Pancreas (tissue), 10 donors: ENCODE results near the gene FAXDC2. TPM values are rescaled to one million over a fixed set of nuclear protein-coding genes. Genes with fewer than 3 reads are reported as not detected.

Source experiments
- ATAC-seq, 4 donors: fragments of 200-7000 bp; cut with Tn5 transposase; one replicate each; pipeline versions ENCODE4 v1.8.0 to v1.9.1; 2020; ENCODE audit warnings: mild to moderate bottlenecking in 4 of 4, moderate library complexity in 4 of 4
- DNase-seq, 6 donors: peaks; one replicate each; pipeline ENCODE4 v3.0.0-alpha.2; 2020
- FAIRE-seq: peaks from 2 replicates; lab custom pipeline; 2012; peaks lifted over from hg19 to GRCh38; lab: Jason Lieb, UNC
- H3K27ac ChIP-seq, 4 donors: fragments of 200-600 bp; sonication (generic); 1 replicate in 3 of 4; 2 replicates in 1 of 4; pipeline versions ENCODE4 v1.5.0 to v1.8.0; 2020
- H3K27me3 ChIP-seq, 4 donors: fragments of 200-600 bp; one replicate each; pipeline ENCODE4 v1.8.0; 2021
- H3K36me3 ChIP-seq, 3 donors: fragments of 200-600 bp; sonication (generic) in 1 of 3; one replicate each; pipeline versions ENCODE4 v1.5.0 to v1.8.0; 2020 to 2021
- H3K4me1 ChIP-seq, 3 donors: fragments of 200-600 bp; one replicate each; pipeline ENCODE4 v1.8.0; 2021
- H3K4me3 ChIP-seq, 4 donors: fragments of 200-600 bp; sonication (generic) in 2 of 4; one replicate each; pipeline versions ENCODE4 v1.5.0 to v1.8.0; 2020 to 2021
- H3K9me3 ChIP-seq, 4 donors: fragments of 200-600 bp; one replicate each; pipeline ENCODE4 v1.8.0; 2021
- WGBS, 2 donors: extraction: QIAGEN DNeasy Blood & Tissue Kit; methylation state at CpG; one replicate each; pipeline ENCODE4 v1.1.7; 2013; 5-methylcytosine and 5-hydroxymethylcytosine counted together
- intact Hi-C, 3 donors: fragments of 100-400 bp; cut with DNase I; formaldehyde crosslinking; loops; one replicate each; pipeline versions ENCODE4 v1.11.1 to v1.14.2; 2022
- polyA plus RNA-seq, 2 donors: library from polyadenylated mRNA; stranded (reverse); fragments of 200-250 nt; gene quantifications; one replicate each; pipeline ENCODE4 v1.2.3, GENCODE V29; 2013
- total RNA-seq, 6 donors: library from RNA; stranded (reverse); fragmentation: NEBNext Ultra II Directional in 4 of 6; extraction: Animal tissue kit (Norgen Biotek cat#: 25700) in 4 of 6; gene quantifications; one replicate each; pipeline versions ENCODE4 v1.2.1 to v1.2.4, GENCODE V29; 2021 to 2023
- TF ChIP-seq, protein P1 (sequence below), 4 donors: fragments of 200-600 bp; sonication (generic) in 3 of 4; IDR thresholded peaks; one replicate each; pipeline versions ENCODE4 v1.5.0 to v1.8.0; 2021; ENCODE audit warnings: antibody characterized with exemption in 4 of 4
- donor health status: healthy with polysubstance abuse.
- donor health status: DM: no; HTN: no; CAD: no; lungs with moderate emphysema.
- donor health status: DM: no; HTN: no; CAD: no.
- donor health status: control.
- donor health status: control.
- donor health status: Bipolar disorder and iron deficiency.
- donor health status: DM: yes; HTN: yes; CAD: no.
- donor health status: DM: no; HTN: no; CAD: no.
- donor health status: DM: no; HTN: no; CAD: no.
- donor health status: DM: yes; HTN: yes; CAD: no.

The FAXDC2 gene
- total and polyA plus RNA-seq, 8 donors = 2.0 to 11.8 (median 4.7) TPM

DNA sequence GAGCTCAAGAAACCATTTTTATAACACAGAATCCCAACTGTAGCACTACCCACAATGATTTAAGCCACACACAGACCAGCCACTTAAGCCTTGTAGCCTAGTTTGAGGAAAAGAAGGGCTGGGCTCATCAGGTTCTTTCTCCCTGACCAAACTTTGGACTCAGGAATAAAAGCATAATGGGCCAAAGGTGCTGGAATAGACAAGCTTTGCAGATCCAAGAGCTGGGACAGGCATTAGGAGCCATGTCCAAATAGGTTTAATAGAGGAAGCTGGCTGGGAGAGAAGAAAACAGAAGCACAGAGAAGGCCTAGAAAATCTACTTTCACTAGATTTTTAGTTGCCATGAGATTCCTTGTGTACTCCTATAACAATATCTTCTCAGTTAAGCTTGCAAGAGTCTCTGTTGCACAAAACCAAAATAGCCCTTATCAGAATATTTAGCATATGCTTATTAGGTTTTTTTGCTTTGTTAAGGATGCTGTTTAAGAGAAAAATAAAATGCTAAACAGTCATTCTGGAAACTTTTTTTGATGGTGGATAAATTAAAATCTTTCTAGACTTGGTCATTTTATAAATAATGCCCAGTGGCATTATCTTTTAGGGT, 46.3 kb upstream of the FAXDC2 start:
- ATAC-seq = no peak
- no peak overlapping the region for H3K4me3 ChIP-seq
- H3K4me1 ChIP-seq = no peaks in the 10 kb centered on the region
- no peaks in the 10 kb centered on the region for H3K9me3 ChIP-seq
- H3K27ac ChIP-seq = no peak overlapping the region
- intact Hi-C loops = no loop called here
- no peak for FAIRE-seq
- H3K27me3 ChIP-seq = no peaks in the 10 kb centered on the region
- TF ChIP-seq, protein P1, sequence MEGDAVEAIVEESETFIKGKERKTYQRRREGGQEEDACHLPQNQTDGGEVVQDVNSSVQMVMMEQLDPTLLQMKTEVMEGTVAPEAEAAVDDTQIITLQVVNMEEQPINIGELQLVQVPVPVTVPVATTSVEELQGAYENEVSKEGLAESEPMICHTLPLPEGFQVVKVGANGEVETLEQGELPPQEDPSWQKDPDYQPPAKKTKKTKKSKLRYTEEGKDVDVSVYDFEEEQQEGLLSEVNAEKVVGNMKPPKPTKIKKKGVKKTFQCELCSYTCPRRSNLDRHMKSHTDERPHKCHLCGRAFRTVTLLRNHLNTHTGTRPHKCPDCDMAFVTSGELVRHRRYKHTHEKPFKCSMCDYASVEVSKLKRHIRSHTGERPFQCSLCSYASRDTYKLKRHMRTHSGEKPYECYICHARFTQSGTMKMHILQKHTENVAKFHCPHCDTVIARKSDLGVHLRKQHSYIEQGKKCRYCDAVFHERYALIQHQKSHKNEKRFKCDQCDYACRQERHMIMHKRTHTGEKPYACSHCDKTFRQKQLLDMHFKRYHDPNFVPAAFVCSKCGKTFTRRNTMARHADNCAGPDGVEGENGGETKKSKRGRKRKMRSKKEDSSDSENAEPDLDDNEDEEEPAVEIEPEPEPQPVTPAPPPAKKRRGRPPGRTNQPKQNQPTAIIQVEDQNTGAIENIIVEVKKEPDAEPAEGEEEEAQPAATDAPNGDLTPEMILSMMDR (IDR thresholded peaks at IDR 0.05) = no peak
- peaks cover 0 to 52% (median 13%) of the 10 kb centered on the region in 3 donors for H3K36me3 ChIP-seq
- no peak for DNase-seq

DNA sequence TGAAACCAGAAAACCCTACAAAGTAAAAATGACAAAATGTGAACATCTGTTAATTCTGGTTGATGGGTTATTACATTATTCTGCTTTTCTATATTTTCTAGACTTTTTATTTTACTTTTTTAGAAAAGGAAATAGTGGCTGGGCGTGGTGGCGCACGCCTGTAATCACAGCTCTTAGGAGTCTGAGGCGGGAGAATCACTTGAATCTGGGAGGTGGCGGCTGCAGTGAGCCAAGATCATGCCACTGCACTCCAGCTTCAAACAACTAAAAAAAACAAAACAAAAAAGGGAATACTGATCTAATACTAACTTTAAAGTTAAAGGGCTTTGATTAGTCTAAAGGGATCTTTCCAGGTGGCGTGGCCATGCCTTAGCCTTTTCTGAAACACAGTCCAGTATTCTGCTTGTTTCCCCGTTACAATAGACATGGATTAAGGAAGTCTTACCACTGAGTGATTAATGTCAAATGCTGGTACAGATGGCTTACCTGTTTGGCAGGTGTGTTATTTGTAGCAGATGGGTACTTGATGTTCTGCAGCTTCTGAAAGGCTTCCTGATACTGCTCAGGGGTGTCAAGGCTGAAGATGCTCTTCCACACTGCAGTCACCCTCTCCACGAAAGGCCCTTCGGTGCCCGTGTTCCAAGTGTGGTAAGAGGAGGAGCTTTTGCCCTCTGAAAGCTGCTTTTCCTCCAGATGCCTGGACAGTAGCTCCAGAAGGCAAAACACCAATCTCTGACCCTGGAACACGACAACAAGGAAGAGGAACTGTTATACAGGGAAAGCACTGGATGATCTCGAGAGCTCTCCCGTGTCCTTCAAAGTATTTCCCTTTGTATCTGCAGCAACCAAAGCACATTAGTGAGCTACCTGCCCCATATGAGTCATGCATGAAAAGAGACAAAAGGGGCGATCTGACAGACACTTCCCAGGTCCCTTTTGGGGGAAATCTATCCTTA, 45.5 kb upstream of the FAXDC2 start:
- Histone ChIP-seq H3K4me1 (no peaks in the 10 kb centered on the region), H3K9me3 (no peaks in the 10 kb centered on the region), H3K27ac (no peak overlapping the region), H3K27me3 (no peaks in the 10 kb centered on the region), H3K36me3 (peaks cover 0 to 52% (median 11%) of the 10 kb centered on the region in 3 donors), H3K4me3 (no peak overlapping the region)
- TF ChIP-seq, protein P1 (IDR thresholded peaks at IDR 0.05) = no peak
- DNase-seq = no peak
- WGBS, 2 donors = 85 to 89% methylated on average over 14 of the region's 14 CpGs
- ATAC-seq = no peak
- intact Hi-C loops = no loop called here
- FAIRE-seq = no peak

DNA sequence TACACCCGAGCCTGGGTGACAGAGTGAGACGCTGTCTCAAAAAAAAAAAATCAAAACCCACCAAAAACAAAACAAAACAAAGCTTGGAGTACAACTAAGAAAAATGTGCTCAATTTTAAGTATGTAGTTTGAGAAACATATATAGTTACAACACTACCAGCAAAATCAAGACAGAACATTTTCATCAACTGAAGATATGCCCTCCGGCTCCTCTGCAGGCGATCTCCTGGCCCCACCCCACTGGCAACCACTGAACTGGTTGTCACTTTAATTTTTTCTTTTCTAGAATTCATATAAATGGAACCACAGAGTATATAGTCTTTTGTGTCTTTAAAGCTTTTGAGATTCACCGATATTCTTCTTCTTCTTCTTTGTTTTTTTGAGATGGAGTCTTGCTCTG, 43.0 kb upstream of the FAXDC2 start:
- DNase-seq = no peak
- 84 to 86% methylated on average over 5 of the region's 5 CpGs for WGBS, 2 donors
- Histone ChIP-seq H3K27me3 (no peaks in the 10 kb centered on the region), H3K4me3 (no peak overlapping the region), H3K36me3 (peaks cover 0 to 62% (median 18%) of the 10 kb centered on the region in 3 donors), H3K4me1 (no peaks in the 10 kb centered on the region), H3K27ac (no peak overlapping the region), H3K9me3 (no peaks in the 10 kb centered on the region)
- ATAC-seq = no peak
- TF ChIP-seq, protein P1 (IDR thresholded peaks at IDR 0.05) = no peak
- FAIRE-seq = no peak
- intact Hi-C loops = no loop called here

DNA sequence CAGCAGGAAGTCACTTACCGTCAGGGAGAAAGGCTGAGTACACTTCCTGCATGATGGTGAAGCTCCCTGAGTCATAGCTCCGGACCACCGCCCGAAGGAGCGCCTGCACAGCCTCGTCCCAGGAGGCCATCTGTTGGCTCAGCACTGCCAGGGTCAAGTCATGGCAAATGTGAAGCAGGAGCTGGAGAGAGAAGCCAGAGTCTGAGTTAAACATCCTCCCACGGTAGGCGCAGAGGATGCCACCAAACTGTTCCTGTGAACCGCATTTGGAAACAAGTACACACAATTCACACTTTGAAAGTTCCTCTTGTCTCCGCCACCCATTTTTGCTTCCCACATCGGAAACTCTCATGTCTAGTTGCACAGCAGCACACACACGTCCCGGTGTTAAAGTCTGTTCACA, 42.0 kb upstream of the FAXDC2 start:
- ATAC-seq = no peak
- H3K36me3 ChIP-seq = peaks cover 0 to 68% (median 25%) of the 10 kb centered on the region in 3 donors
- intact Hi-C loops = no loop called here

More for the DNA sequence above, 42.0 kb upstream of the FAXDC2 start:
- TF ChIP-seq, protein P1 (IDR thresholded peaks at IDR 0.05) = no peak
- FAIRE-seq = no peak
- no peak overlapping the region for H3K27ac ChIP-seq
- H3K27me3 ChIP-seq = no peaks in the 10 kb centered on the region
- DNase-seq = no peak
- no peaks in the 10 kb centered on the region for H3K4me1 ChIP-seq
- H3K9me3 ChIP-seq = no peaks in the 10 kb centered on the region
- 85 to 91% methylated on average over 13 of the region's 13 CpGs for WGBS, 2 donors
- H3K4me3 ChIP-seq = no peak overlapping the region
